ENCODE measurements around the gene AP2A2.

AP2A2 gene

DNA sequence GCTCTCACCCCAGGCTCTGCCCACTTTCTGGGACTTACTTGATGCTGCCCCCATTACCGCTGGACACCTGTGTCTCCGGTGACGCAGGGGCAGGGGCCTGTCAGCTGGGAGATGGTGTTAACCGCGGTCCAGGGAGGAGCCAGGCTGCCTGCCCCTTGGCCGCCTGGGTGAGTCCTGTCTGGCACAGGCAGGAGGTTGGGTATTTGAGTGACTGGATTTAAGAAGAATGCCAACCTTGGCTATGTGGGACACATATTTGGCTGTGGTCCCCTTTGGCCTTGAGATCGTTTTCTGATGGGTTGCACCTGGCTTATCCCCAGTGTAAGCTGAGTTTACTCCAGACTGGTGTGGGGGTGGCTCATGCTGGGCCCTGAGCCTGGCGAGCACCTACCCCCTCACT, 108.3 kb downstream of the AP2A2 start:
- Histone ChIP-seq H3K9me2 (replicated peaks; ENCODE audit: control insufficient read depth, low read length) (no peaks in the 10 kb centered on the region), H3K4me2 (ENCODE audit: low read length) (no peak overlapping the region), H3K9me3 (ENCODE audit: control insufficient read depth, insufficient read depth, low read length) (no peaks in the 10 kb centered on the region), H4K20me1 (ENCODE audit: control insufficient read depth, insufficient read depth, low read depth, low read length) (no peaks in the 10 kb centered on the region), H3K36me3 (ENCODE audit: control insufficient read depth, low read length) (no peaks in the 10 kb centered on the region), H3K27me3 (ENCODE audit: control insufficient read depth, low read length) (no peaks in the 10 kb centered on the region), H3K27ac (ENCODE audit: low read depth, low read length) (no peak overlapping the region), H3K4me3 (ENCODE audit: low read length) (no peak overlapping the region), H3F3A (ENCODE audit: control insufficient read depth, insufficient read depth) (no peaks in the 10 kb centered on the region), H3K79me2 (ENCODE audit: control insufficient read depth, low read length) (no peaks in the 10 kb centered on the region), H3K4me1 (ENCODE audit: control insufficient read depth, low read length) (no peaks in the 10 kb centered on the region)
- TF ChIP-seq EZH2phosphoT487 (IDR thresholded peaks at IDR 0.05; ENCODE audit: borderline replicate concordance, low read length) = no peak
- TF ChIP-seq, protein P1, sequence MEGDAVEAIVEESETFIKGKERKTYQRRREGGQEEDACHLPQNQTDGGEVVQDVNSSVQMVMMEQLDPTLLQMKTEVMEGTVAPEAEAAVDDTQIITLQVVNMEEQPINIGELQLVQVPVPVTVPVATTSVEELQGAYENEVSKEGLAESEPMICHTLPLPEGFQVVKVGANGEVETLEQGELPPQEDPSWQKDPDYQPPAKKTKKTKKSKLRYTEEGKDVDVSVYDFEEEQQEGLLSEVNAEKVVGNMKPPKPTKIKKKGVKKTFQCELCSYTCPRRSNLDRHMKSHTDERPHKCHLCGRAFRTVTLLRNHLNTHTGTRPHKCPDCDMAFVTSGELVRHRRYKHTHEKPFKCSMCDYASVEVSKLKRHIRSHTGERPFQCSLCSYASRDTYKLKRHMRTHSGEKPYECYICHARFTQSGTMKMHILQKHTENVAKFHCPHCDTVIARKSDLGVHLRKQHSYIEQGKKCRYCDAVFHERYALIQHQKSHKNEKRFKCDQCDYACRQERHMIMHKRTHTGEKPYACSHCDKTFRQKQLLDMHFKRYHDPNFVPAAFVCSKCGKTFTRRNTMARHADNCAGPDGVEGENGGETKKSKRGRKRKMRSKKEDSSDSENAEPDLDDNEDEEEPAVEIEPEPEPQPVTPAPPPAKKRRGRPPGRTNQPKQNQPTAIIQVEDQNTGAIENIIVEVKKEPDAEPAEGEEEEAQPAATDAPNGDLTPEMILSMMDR (IDR thresholded peaks at IDR 0.05; ENCODE audit: low read depth, low read length, poor library complexity, severe bottlenecking) = no peak

GRCh38 chr11:1034456-1035295, 109.0 kb downstream of the AP2A2 start:
- H3K27me3 ChIP-seq (ENCODE audit: control insufficient read depth, low read length) = no peaks in the 10 kb centered on the region
- no peaks in the 10 kb centered on the region for H3K9me3 ChIP-seq (ENCODE audit: control insufficient read depth, insufficient read depth, low read length)
- no peaks in the 10 kb centered on the region for H3K4me1 ChIP-seq (ENCODE audit: control insufficient read depth, low read length)
- TF ChIP-seq, protein P1 (IDR thresholded peaks at IDR 0.05; ENCODE audit: low read depth, low read length, poor library complexity, severe bottlenecking) = no peak
- no peak for TF ChIP-seq EZH2phosphoT487 (IDR thresholded peaks at IDR 0.05; ENCODE audit: borderline replicate concordance, low read length)
- no peak overlapping the region for H3K4me3 ChIP-seq (ENCODE audit: low read length)
- no peak overlapping the region for H3K4me2 ChIP-seq (ENCODE audit: low read length)
- H3K36me3 ChIP-seq (ENCODE audit: control insufficient read depth, low read length) = no peaks in the 10 kb centered on the region
- H4K20me1 ChIP-seq (ENCODE audit: control insufficient read depth, insufficient read depth, low read depth, low read length) = no peaks in the 10 kb centered on the region
- no peaks in the 10 kb centered on the region for H3K79me2 ChIP-seq (ENCODE audit: control insufficient read depth, low read length)
- H3K9me2 ChIP-seq (replicated peaks; ENCODE audit: control insufficient read depth, low read length) = no peaks in the 10 kb centered on the region
- no peaks in the 10 kb centered on the region for H3F3A ChIP-seq (ENCODE audit: control insufficient read depth, insufficient read depth)
- no peak overlapping the region for H3K27ac ChIP-seq (ENCODE audit: low read depth, low read length)

DNA sequence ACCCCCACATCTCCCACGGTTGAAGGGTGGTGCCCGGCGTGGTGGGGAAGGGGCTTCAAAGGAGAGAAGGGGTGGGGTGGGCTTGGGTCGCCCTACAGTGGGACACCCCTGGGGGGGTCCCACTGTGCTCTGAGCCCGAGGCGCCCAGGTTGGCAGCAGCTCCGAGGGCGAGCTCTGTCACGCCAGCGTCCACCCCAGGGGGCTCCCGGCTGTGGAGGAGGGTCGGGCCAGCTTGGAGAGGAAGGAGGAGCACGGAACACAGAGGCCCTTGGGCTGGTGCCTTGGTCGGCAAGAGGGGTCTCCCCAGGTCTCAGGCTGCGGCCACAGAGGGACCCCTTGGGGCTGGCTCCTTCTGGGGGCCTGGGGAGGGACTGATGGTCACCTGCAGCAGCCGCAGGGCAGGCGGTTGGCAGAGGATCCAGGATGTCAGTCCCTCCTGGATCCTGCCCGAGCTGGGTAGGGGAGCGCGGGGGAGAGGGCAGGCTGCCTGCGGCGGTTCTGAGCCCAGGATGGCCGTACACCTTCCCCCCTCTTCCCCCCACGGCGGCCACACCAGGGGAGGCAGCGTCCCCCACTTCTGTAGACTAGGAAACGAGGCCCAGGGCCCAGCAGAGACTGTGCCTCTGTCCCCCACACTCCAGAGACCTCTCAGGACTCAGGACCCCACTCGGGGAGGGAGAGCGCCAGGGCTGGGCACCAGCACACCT, 110.1 kb downstream of the AP2A2 start:
- Histone ChIP-seq H3K79me2 (ENCODE audit: control insufficient read depth, low read length) (no peaks in the 10 kb centered on the region), H3K9me2 (replicated peaks; ENCODE audit: control insufficient read depth, low read length) (no peaks in the 10 kb centered on the region), H3F3A (ENCODE audit: control insufficient read depth, insufficient read depth) (no peaks in the 10 kb centered on the region), H4K20me1 (ENCODE audit: control insufficient read depth, insufficient read depth, low read depth, low read length) (no peaks in the 10 kb centered on the region), H3K4me2 (ENCODE audit: low read length) (no peak overlapping the region), H3K4me1 (ENCODE audit: control insufficient read depth, low read length) (no peaks in the 10 kb centered on the region), H3K36me3 (ENCODE audit: control insufficient read depth, low read length) (no peaks in the 10 kb centered on the region), H3K4me3 (ENCODE audit: low read length) (no peak overlapping the region), H3K27ac (ENCODE audit: low read depth, low read length) (no peak overlapping the region), H3K9me3 (ENCODE audit: control insufficient read depth, insufficient read depth, low read length) (no peaks in the 10 kb centered on the region), H3K27me3 (ENCODE audit: control insufficient read depth, low read length) (no peaks in the 10 kb centered on the region)
- no peak for TF ChIP-seq EZH2phosphoT487 (IDR thresholded peaks at IDR 0.05; ENCODE audit: borderline replicate concordance, low read length)
- TF ChIP-seq, protein P1 (IDR thresholded peaks at IDR 0.05; ENCODE audit: low read depth, low read length, poor library complexity, severe bottlenecking) = no peak
